Caco-2 (cell line): Measurements from ENCODE around the gene HCCS. TPM values are rescaled to one million over a fixed set of nuclear protein-coding genes. Genes with fewer than 3 reads are reported as not detected.

Source experiments
- Bru-seq: library from RNA; stranded (reverse); fragments of 400-500 nt; gene quantifications from one replicate; lab custom pipeline; 2021; lab: Mats Ljungman, UMichigan
- BruChase-seq, 2 experiments: library from RNA; stranded (reverse); fragments of 400-500 nt; gene quantifications; one replicate each; lab custom pipeline; 2021; lab: Mats Ljungman, UMichigan
- BruUV-seq: library from RNA; stranded (reverse); fragments of 400-500 nt; replicated peaks from 2 replicates; lab custom pipeline; 2021; lab: Mats Ljungman, UMichigan
- CTCF ChIA-PET: fragments of 300-600 bp; sonication (Branson Sonifier 250); formaldehyde crosslinking; loops from one replicate; lab custom pipeline; 2022; ENCODE audit warnings: antibody characterized with exemption; lab: Charles Lee
- POLR2A ChIA-PET: fragments of 300-600 bp; sonication (Branson Sonifier 250); formaldehyde crosslinking; loops from one replicate; lab custom pipeline; 2022; ENCODE audit warnings: antibody characterized with exemption; lab: Charles Lee
- DNase-seq, 2 experiments: peaks; one replicate each; pipeline versions ENCODE4 v3.0.0 to v3.0.0-alpha.2; 2020 to 2022
- H3K27me3 ChIP-seq: replicated peaks from 2 replicates; pipeline ENCODE4 v1.6.0; 2011; ENCODE audit warnings: low read length; ENCODE audit not compliant: control insufficient read depth, insufficient read depth
- H3K36me3 ChIP-seq: 2 replicates; pipeline ENCODE4 v1.5.1; 2011; ENCODE audit warnings: low read length; ENCODE audit not compliant: control insufficient read depth, insufficient read depth
- H3K4me1 ChIP-seq: fragments of 250-450 bp; sonication (Bioruptor Pico); 2 replicates; pipeline ENCODE4 v1.5.1; 2020; ENCODE audit warnings: mild to moderate bottlenecking
- H3K4me3 ChIP-seq: 2 replicates; pipeline ENCODE4 v1.5.1; 2011; ENCODE audit warnings: low read depth, mild to moderate bottlenecking, control low read depth, low read length
- H3K9me3 ChIP-seq: fragments of 250-450 bp; sonication (Bioruptor Pico); 2 replicates; pipeline ENCODE4 v1.5.1; 2020; ENCODE audit warnings: mild to moderate bottlenecking, moderate library complexity
- H3K27ac Mint-ChIP-seq: one replicate; pipeline ENCODE4 v1.8.0; 2022; ENCODE audit warnings: mixed read lengths; ENCODE audit not compliant: unreplicated experiment
- H3K27me3 Mint-ChIP-seq: one replicate; pipeline ENCODE4 v1.8.0; 2022; ENCODE audit warnings: mixed read lengths; ENCODE audit not compliant: insufficient read depth, unreplicated experiment
- H3K36me3 Mint-ChIP-seq: one replicate; pipeline ENCODE4 v1.8.0; 2022; ENCODE audit warnings: mild to moderate bottlenecking, mixed read lengths; ENCODE audit not compliant: insufficient read depth, unreplicated experiment
- H3K4me1 Mint-ChIP-seq: one replicate; pipeline ENCODE4 v1.8.0; 2022; ENCODE audit warnings: low read depth, mixed read lengths; ENCODE audit not compliant: unreplicated experiment
- H3K4me3 Mint-ChIP-seq: one replicate; pipeline ENCODE4 v1.8.0; 2022; ENCODE audit warnings: mild to moderate bottlenecking, moderate library complexity, mixed read lengths; ENCODE audit not compliant: unreplicated experiment
- H3K9me3 Mint-ChIP-seq: one replicate; pipeline ENCODE4 v1.8.0; 2022; ENCODE audit warnings: mixed read lengths; ENCODE audit not compliant: unreplicated experiment
- intact Hi-C: fragments of 100-400 bp; cut with micrococcal nuclease; formaldehyde crosslinking; loops from one replicate; pipeline ENCODE4 v1.10.0; 2022; ENCODE audit not compliant: unreplicated experiment
- long read RNA-seq: library from polyadenylated mRNA; stranded (forward); transcript quantifications from one replicate; pipeline ENCODE4 v2.0.0, GENCODE V29; 2022
- total RNA-seq: library from RNA; stranded (reverse); gene quantifications from 2 replicates; pipeline ENCODE4 v1.2.3, GENCODE V29; 2022
- TF ChIP-seq, protein P1 (sequence below), 2 experiments: fragments of 200-600 bp in 1 of 2; IDR thresholded peaks; 1 replicate in 1 of 2; 2 replicates in 1 of 2; pipeline versions ENCODE4 v1.5.1 to v1.8.0; 2011 to 2022; ENCODE audit warnings: antibody characterized with exemption in 1 of 2, control low read depth in 1 of 2, inconsistent platforms in 1 of 2, low read depth in 1 of 2, low read length in 1 of 2, mild to moderate bottlenecking in 1 of 2, moderate library complexity in 1 of 2; ENCODE audit not compliant: insufficient read depth in 1 of 2, severe bottlenecking in 1 of 2, unreplicated experiment in 1 of 2

Gene HCCS
- total RNA-seq (39.8 and 42.4 TPM in 2 replicates), Bru-seq, nascent RNA (percentile 82 among the genes with signal in this experiment), BruChase-seq, experiment 1, labeled RNA remaining after a 2-hour chase (percentile 88 among the genes with signal in this experiment), BruChase-seq, experiment 2, labeled RNA remaining after a 6-hour chase (percentile 89 among the genes with signal in this experiment)
- long read RNA-seq, transcript HCCS-202 (7 exons, 1,072 nt) = major isoform, 84 of 96 reads
- long read RNA-seq, partial matches to known transcripts = 3 of 96 reads
- long read RNA-seq, other reads (novel, unspliced or antisense) = 5 of 96 reads

DNA sequence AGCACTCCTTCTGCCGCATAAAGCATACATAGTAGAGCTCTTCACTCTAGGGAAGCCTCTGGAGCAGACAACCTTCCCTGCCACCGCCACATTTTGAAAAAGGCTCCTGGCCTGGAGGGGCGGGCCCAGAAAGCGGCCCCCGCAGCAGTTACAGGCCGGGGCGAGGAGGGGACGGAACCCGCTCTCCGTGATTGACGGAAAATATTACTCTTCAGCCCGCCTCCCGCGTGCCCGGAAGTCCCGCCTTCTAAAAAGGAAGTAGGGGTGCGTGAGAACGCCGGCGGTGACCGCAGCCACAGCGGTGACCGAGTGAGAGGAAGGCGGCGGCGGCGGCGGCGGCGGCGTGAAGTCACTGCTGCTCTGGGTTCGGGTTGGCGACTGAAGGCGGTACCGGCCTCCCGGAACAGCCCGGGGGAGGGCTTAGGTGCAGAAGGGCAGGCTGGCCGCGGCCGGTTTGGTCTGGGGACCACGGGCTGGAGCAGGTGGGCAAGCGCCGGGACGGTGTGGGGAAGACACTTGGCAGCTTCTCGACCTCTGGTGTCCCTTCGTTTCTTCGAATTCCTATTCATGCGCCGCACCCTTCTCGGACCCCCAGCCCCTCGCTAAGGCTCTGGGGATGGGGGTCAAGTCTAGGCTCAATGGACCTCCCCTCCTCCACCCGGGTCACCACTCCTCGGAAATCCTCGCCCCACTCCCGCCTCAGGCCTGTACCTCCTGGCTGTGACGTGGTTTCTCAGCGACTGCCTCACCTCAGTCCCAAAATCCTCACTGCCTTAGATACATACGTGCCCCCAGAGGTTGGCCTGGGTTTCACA is at the start of gene HCCS:
TSS of gene HCCS (plus strand) at position 296 of the 815 bp plus-strand sequence. CDS start 729 bp downstream, outside the sequence.
- Histone ChIP-seq H3K36me3 (no peaks in the 10 kb centered on the region), H3K27me3 (no peaks in the 10 kb centered on the region), H3K4me1 (no peaks in the 10 kb centered on the region), H3K9me3 (no peaks in the 10 kb centered on the region), H3K4me3 (peak within 1 kb of the TSS; percentile 82)
- no peaks in the 10 kb centered on the region for H3K4me1 Mint-ChIP-seq
- H3K27ac Mint-ChIP-seq = peak within 1 kb of the TSS; percentile 97
- H3K27me3 Mint-ChIP-seq = no peaks in the 10 kb centered on the region
- no peak within 1 kb of the TSS for H3K4me3 Mint-ChIP-seq
- TF ChIP-seq, protein P1, sequence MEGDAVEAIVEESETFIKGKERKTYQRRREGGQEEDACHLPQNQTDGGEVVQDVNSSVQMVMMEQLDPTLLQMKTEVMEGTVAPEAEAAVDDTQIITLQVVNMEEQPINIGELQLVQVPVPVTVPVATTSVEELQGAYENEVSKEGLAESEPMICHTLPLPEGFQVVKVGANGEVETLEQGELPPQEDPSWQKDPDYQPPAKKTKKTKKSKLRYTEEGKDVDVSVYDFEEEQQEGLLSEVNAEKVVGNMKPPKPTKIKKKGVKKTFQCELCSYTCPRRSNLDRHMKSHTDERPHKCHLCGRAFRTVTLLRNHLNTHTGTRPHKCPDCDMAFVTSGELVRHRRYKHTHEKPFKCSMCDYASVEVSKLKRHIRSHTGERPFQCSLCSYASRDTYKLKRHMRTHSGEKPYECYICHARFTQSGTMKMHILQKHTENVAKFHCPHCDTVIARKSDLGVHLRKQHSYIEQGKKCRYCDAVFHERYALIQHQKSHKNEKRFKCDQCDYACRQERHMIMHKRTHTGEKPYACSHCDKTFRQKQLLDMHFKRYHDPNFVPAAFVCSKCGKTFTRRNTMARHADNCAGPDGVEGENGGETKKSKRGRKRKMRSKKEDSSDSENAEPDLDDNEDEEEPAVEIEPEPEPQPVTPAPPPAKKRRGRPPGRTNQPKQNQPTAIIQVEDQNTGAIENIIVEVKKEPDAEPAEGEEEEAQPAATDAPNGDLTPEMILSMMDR (IDR thresholded peaks at IDR 0.05; ENCODE audit: insufficient read depth in 1 of 2, low read depth in 1 of 2, low read length in 1 of 2, severe bottlenecking in 1 of 2, unreplicated experiment in 1 of 2) = no peak
- no TSS peak for BruUV-seq
- ChIA-PET CTCF (no interaction called here), POLR2A (no interaction called here)
- no peaks in the 10 kb centered on the region for H3K9me3 Mint-ChIP-seq
- H3K36me3 Mint-ChIP-seq = peaks cover 33% of the 10 kb centered on the region
- peak; percentile 85 to 86 for DNase-seq
- intact Hi-C loops = loop anchor here (5.0 kb wide), 1 partner anchor 784 kb away; no protein-coding TSS in a partner anchor

DNA sequence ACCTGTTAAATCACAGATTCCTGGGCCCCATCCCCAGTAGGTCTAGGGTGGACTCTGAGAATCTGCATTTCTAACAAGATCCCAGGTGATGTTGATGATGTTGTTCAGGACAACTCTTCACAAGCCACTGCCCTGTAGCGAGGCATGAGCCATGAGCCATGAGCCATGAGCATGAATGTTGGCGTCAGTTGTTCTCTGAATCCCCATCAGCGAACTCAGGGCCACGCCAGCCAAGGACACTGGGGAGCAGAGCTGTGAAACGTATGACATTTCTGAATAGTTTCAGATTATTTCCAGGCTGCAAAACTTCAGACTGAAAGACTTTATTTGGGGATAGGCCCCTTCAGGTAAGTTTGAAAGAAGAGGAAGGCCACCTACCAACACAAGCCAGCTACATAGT is 46.9 kb upstream of the HCCS start:
- CTCF ChIA-PET = no interaction called here
- H3K36me3 ChIP-seq = no peaks in the 10 kb centered on the region
- H3K4me3 ChIP-seq = no peak overlapping the region
- H3K27ac Mint-ChIP-seq = no peak overlapping the region
- H3K4me1 Mint-ChIP-seq = peaks cover 12% of the 10 kb centered on the region
- intact Hi-C loops = no loop called here
- no TSS peak for BruUV-seq
- peaks cover 5% of the 10 kb centered on the region for H3K36me3 Mint-ChIP-seq
- no peaks in the 10 kb centered on the region for H3K9me3 Mint-ChIP-seq
- no peak for DNase-seq
- peaks cover 4% of the 10 kb centered on the region; the same call in 1 of the 2 replicates for H3K4me1 ChIP-seq
- H3K9me3 ChIP-seq = no peaks in the 10 kb centered on the region
- H3K4me3 Mint-ChIP-seq = no peak overlapping the region
- no peaks in the 10 kb centered on the region for H3K27me3 ChIP-seq
- POLR2A ChIA-PET = no interaction called here
- TF ChIP-seq, protein P1 (IDR thresholded peaks at IDR 0.05; ENCODE audit: insufficient read depth in 1 of 2, low read depth in 1 of 2, low read length in 1 of 2, severe bottlenecking in 1 of 2, unreplicated experiment in 1 of 2) = no peak
- H3K27me3 Mint-ChIP-seq = no peaks in the 10 kb centered on the region

DNA sequence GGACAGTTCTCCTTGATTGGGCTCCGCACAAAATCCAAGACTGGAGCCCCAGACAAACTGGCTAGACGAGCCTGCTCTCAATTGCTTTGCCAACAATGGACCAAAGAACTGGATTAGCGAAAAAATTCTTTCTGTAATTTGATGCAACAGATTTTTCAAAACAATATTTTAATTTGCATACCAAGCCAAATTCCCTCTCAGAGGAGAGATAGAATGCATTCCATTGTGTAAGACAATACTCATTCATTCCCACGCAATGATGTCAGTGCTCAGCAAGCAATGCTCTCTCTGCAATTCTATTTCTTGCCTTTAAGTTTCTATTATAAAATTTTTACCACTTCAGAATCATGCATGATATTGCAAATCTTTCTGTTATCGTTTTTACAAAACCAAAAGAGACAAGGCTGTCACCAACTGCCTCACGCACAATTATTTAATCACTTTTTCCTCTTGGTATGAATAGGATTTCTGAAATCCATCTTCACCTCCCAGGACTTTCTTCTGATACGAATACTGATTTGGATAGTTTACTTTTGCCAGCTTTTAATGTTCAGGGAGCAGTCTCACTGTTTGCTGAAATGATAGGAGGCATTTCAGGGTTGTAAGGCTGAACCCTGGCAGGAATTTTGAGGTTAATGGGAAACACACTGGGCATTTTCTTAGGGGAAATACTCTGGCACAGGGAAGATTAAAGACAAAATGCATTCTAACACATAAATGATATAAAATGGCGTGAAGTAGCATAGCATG is 46.1 kb upstream of the HCCS start:
- Histone ChIP-seq H3K4me1 (peaks cover 4% of the 10 kb centered on the region; the same call in 1 of the 2 replicates), H3K9me3 (no peaks in the 10 kb centered on the region), H3K4me3 (no peak overlapping the region), H3K36me3 (no peaks in the 10 kb centered on the region), H3K27me3 (no peaks in the 10 kb centered on the region)
- Mint-ChIP-seq H3K36me3 (peaks cover 5% of the 10 kb centered on the region), H3K27ac (no peak overlapping the region), H3K27me3 (no peaks in the 10 kb centered on the region), H3K4me3 (no peak overlapping the region), H3K9me3 (no peaks in the 10 kb centered on the region), H3K4me1 (peaks cover 12% of the 10 kb centered on the region)
- intact Hi-C loops = no loop called here
- POLR2A ChIA-PET = no interaction called here
- BruUV-seq = no TSS peak
- peak in 1 of 2 experiments; percentile 13 for DNase-seq
- CTCF ChIA-PET = no interaction called here
- TF ChIP-seq, protein P1 (IDR thresholded peaks at IDR 0.05; ENCODE audit: insufficient read depth in 1 of 2, low read depth in 1 of 2, low read length in 1 of 2, severe bottlenecking in 1 of 2, unreplicated experiment in 1 of 2) = no peak
